Measurements from ENCODE around the gene EDC3. TPM values are rescaled to one million over a fixed set of nuclear protein-coding genes. Genes with fewer than 3 reads are reported as not detected.
A peak's percentile ranks its signal among the peaks of the same experiment; 100 is the strongest.
"Not testable (repeated sequence)": the region's sequence is repeated elsewhere in the genome, so short reads cannot be mapped to it uniquely, and the experiment has no call there.

Gene EDC3
- polyA plus RNA-seq, 2 of the 4 experiments (the other 2 are of a cell fraction) = 23.2 to 24.1 TPM

DNA sequence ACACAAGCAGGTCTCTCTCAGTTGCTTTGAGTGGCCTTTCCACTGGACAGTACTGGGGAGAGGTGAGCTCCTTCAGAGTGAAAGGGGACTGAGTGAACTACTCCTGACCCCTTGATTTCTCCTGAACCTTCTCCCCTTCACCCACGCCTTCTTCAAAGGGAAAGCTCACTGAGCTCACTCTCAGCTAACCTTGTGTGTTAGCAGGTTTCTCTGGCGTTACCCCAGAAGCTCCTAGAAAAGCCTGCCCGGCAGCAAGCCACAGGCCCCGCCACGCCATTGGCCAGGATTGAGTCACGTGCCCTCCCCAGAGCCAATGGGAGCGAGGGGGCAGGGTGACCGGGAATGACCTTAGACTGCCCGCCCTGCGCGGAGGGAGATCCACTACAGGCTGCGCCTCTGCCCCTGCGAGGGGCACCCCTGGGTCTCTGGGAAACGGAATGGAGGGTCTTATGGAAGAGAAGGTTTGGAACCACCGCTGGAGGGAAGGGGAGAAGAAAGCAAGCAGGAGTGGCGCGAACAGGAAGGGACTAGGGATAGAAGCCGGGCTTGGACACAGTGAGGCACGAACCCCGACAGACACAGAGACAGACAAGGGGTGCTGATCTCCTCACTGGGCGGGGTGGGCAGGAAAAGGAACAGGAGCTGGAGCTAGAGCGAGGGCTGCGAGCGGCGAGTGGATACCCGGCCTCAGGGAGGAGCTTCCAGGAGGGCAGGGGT is 97.5 kb downstream of the EDC3 start (continued):
- TF ChIP-seq ZC3H11A (IDR thresholded peaks at IDR 0.05) (no peak), FOSB (CRISPR knock-in tag; IDR thresholded peaks at IDR 0.05) (no peak), PHF8 (IDR thresholded peaks at IDR 0.05; ENCODE audit: borderline replicate concordance, low read depth) (no peak), RARB (CRISPR knock-in tag; IDR thresholded peaks at IDR 0.05) (no peak), SMC3 (IDR thresholded peaks at IDR 0.05) (no peak), EP300 (IDR thresholded peaks at IDR 0.05) (no peak), POLR2AphosphoS2 (conservative IDR thresholded peaks at IDR 0.05; ENCODE audit: low read length) (no peak), RFX5 (IDR thresholded peaks at IDR 0.05) (peak; percentile 78)
- TF ChIP-seq, protein P1, sequence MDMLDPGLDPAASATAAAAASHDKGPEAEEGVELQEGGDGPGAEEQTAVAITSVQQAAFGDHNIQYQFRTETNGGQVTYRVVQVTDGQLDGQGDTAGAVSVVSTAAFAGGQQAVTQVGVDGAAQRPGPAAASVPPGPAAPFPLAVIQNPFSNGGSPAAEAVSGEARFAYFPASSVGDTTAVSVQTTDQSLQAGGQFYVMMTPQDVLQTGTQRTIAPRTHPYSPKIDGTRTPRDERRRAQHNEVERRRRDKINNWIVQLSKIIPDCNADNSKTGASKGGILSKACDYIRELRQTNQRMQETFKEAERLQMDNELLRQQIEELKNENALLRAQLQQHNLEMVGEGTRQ (IDR thresholded peaks at IDR 0.05) = peak; percentile 95
- TF ChIP-seq, protein P2, sequence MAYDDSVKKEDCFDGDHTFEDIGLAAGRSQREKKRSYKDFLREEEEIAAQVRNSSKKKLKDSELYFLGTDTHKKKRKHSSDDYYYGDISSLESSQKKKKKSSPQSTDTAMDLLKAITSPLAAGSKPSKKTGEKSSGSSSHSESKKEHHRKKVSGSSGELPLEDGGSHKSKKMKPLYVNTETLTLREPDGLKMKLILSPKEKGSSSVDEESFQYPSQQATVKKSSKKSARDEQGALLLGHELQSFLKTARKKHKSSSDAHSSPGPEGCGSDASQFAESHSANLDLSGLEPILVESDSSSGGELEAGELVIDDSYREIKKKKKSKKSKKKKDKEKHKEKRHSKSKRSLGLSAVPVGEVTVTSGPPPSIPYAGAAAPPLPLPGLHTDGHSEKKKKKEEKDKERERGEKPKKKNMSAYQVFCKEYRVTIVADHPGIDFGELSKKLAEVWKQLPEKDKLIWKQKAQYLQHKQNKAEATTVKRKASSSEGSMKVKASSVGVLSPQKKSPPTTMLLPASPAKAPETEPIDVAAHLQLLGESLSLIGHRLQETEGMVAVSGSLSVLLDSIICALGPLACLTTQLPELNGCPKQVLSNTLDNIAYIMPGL (CRISPR knock-in tag; IDR thresholded peaks at IDR 0.05; ENCODE audit: borderline replicate concordance) = no peak
- TF ChIP-seq, protein P3, sequence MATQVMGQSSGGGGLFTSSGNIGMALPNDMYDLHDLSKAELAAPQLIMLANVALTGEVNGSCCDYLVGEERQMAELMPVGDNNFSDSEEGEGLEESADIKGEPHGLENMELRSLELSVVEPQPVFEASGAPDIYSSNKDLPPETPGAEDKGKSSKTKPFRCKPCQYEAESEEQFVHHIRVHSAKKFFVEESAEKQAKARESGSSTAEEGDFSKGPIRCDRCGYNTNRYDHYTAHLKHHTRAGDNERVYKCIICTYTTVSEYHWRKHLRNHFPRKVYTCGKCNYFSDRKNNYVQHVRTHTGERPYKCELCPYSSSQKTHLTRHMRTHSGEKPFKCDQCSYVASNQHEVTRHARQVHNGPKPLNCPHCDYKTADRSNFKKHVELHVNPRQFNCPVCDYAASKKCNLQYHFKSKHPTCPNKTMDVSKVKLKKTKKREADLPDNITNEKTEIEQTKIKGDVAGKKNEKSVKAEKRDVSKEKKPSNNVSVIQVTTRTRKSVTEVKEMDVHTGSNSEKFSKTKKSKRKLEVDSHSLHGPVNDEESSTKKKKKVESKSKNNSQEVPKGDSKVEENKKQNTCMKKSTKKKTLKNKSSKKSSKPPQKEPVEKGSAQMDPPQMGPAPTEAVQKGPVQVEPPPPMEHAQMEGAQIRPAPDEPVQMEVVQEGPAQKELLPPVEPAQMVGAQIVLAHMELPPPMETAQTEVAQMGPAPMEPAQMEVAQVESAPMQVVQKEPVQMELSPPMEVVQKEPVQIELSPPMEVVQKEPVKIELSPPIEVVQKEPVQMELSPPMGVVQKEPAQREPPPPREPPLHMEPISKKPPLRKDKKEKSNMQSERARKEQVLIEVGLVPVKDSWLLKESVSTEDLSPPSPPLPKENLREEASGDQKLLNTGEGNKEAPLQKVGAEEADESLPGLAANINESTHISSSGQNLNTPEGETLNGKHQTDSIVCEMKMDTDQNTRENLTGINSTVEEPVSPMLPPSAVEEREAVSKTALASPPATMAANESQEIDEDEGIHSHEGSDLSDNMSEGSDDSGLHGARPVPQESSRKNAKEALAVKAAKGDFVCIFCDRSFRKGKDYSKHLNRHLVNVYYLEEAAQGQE (IDR thresholded peaks at IDR 0.05) = no peak

DNA sequence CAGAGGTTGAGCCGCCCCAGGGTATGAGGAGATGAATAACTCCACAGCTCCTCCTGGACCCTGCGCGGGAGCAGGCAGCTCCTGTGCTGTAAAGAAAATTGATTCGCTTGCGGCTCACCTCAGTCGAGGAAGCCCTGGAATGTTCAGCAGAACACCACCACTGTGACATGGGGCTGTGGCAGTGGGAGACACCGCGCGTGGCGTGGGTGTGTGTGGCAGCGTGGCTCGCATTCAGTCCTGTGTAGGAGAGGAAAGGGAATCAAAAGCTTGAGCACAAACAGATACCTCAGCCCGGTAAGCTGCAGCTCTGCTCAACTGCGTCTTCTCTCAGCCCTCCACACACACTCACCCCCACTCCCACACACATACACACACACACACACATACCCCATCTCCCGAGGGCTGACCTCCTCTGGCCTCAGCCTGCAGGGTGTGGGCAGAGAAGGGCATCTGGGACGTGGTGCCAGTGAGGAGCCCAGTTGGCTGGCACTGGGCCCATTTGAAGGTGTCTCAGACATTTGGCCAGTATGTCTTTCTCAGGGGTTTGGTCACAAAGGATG is 98.6 kb downstream of the EDC3 start:
- CTCF ChIA-PET, FAIRE-seq: not testable (repeated sequence)

DNA sequence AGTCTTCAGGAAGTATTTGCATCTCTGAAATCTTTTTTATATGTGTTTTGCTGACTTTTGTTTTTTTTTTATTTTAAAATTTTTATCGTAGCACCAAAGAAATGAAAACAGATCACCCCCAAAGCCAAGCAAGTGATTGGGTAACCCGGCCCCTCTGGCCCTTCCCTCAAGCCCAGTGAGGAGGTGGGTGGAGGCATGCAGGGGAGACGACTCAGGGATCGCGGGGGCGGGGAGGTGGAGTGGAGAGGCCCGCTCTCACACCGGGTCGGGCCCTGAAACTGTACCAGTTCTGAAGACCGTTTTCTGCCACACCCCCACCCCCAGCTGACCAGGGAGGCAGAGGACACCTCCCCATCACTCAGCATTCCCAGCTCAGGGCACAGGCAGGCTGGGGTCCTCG is 99.1 kb downstream of the EDC3 start:
- FAIRE-seq; ATAC-seq; H3K4me3 ChIP-seq; POLR2A ChIA-PET; H3K27ac ChIP-seq; CTCF ChIA-PET; H3K4me2 ChIP-seq; DNase-seq (ENCODE audit: low read depth in 1 of 2, low spot score in 1 of 2); H3K9me3 ChIP-seq: not testable (repeated sequence)
- H3K4me1 ChIP-seq = peaks cover 11% of the 10 kb centered on the region; the same call in 2 of the 3 replicates
- 92% methylated on average over 2 of the region's 11 CpGs for WGBS (ENCODE audit: missing lambda C conversion rate)

More for the DNA sequence above, 98.6 kb downstream of the EDC3 start:
- H3K4me3 ChIP-seq; ATAC-seq; H3K27ac ChIP-seq; H3K4me2 ChIP-seq; H3K9me3 ChIP-seq; DNase-seq (ENCODE audit: low read depth in 1 of 2, low spot score in 1 of 2): not testable (repeated sequence)
- peaks cover 11% of the 10 kb centered on the region; the same call in 2 of the 3 replicates for H3K4me1 ChIP-seq
- POLR2A ChIA-PET = interaction anchor here (1.0 to 2.2 kb wide), 2 partner anchors 51 to 56 kb away, joined by 5 to 14 read pairs; partner anchors contain the start of gene ARID3B
- 97% methylated on average over 5 of the region's 16 CpGs for WGBS (ENCODE audit: missing lambda C conversion rate)

DNA sequence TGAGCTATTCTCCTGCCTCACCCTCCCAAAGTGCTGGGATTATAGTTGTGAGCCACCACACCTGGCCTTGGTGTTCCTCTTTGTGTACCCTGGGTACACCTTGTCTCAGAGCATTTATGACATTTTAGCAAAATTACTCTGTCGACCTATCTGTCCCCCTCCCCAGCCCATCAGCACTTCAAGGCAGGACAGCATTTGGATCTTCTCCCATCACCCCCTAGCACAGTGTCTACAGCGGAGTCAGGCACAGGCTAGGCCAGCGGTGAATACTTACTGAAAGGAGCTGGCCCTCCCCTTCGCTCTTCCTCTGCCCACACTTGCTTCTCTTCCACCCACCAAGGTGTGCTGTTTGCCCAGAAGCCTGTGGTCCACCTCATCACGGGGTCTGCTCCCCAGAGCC is 100.6 kb downstream of the EDC3 start:
- no peak overlapping the region for H3K27ac ChIP-seq
- no peak overlapping the region for H3K4me2 ChIP-seq
- peaks cover 11% of the 10 kb centered on the region; the same call in 2 of the 3 replicates for H3K4me1 ChIP-seq
- H3K4me3 ChIP-seq = no peak overlapping the region
- FAIRE-seq (no peak), DNase-seq (ENCODE audit: low read depth in 1 of 2, low spot score in 1 of 2) (no peak), ATAC-seq (no peak)
- POLR2A ChIA-PET = no interaction called here
- TF ChIP-seq KDM1A (IDR thresholded peaks at IDR 0.05; ENCODE audit: low read depth) (no peak), ESRRA (IDR thresholded peaks at IDR 0.05; ENCODE audit: borderline replicate concordance, low read length) (no peak), PHF8 (IDR thresholded peaks at IDR 0.05; ENCODE audit: borderline replicate concordance, low read depth) (no peak), EHF (CRISPR knock-in tag; IDR thresholded peaks at IDR 0.05) (no peak), MAZ (IDR thresholded peaks at IDR 0.05; ENCODE audit: borderline replicate concordance, low read depth, low read length) (no peak), ZSCAN20 (CRISPR knock-in tag; IDR thresholded peaks at IDR 0.05) (no peak), RARB (CRISPR knock-in tag; IDR thresholded peaks at IDR 0.05) (no peak), CHD2 (IDR thresholded peaks at IDR 0.05; ENCODE audit: low read length, partially characterized antibody) (no peak), MYC (IDR thresholded peaks at IDR 0.05; ENCODE audit: borderline replicate concordance, low read length) (no peak), ZC3H11A (IDR thresholded peaks at IDR 0.05) (no peak), NR3C1 (IDR thresholded peaks at IDR 0.05) (no peak), KDM5A (IDR thresholded peaks at IDR 0.05) (no peak), HDAC2 (IDR thresholded peaks at IDR 0.05) (no peak)
- TF ChIP-seq, protein P4, sequence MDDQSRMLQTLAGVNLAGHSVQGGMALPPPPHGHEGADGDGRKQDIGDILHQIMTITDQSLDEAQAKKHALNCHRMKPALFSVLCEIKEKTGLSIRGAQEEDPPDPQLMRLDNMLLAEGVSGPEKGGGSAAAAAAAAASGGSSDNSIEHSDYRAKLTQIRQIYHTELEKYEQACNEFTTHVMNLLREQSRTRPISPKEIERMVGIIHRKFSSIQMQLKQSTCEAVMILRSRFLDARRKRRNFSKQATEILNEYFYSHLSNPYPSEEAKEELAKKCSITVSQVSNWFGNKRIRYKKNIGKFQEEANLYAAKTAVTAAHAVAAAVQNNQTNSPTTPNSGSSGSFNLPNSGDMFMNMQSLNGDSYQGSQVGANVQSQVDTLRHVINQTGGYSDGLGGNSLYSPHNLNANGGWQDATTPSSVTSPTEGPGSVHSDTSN (IDR thresholded peaks at IDR 0.05) = no peak
- TF ChIP-seq, protein P5, sequence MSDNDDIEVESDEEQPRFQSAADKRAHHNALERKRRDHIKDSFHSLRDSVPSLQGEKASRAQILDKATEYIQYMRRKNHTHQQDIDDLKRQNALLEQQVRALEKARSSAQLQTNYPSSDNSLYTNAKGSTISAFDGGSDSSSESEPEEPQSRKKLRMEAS (IDR thresholded peaks at IDR 0.05) = no peak
- H3K9me3 ChIP-seq = no peaks in the 10 kb centered on the region
- CTCF ChIA-PET = no interaction called here
- 79% methylated on average over 5 of the region's 5 CpGs for WGBS (ENCODE audit: missing lambda C conversion rate)

Measured in A549 (cell line).